ENCODE results near the gene SLC25A24.

SLC25A24 gene

DNA sequence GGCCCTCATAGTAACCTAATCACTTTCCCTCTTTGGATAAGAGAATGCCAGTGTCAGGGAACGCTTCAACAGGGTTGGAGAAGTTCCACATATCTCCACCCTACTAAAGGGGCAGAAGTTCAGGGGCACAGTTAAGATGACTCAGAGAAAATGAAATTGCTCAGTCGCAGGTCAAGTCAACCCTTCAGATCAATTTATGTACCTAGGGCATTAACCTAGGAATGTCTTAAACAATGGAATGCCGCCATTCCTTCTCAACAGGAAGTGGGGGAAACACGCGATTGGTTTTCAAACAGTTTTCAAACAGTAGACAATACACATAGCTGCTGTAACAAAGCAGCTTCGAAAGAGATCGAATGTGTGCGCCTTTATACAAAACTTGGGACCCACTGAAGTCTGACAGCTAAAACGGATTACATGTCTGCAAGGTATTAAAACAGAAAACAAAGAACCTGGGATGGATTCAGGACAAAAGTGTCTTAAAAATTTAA is 897 bp downstream of the SLC25A24 start:
- TF ChIP-seq, protein P1, sequence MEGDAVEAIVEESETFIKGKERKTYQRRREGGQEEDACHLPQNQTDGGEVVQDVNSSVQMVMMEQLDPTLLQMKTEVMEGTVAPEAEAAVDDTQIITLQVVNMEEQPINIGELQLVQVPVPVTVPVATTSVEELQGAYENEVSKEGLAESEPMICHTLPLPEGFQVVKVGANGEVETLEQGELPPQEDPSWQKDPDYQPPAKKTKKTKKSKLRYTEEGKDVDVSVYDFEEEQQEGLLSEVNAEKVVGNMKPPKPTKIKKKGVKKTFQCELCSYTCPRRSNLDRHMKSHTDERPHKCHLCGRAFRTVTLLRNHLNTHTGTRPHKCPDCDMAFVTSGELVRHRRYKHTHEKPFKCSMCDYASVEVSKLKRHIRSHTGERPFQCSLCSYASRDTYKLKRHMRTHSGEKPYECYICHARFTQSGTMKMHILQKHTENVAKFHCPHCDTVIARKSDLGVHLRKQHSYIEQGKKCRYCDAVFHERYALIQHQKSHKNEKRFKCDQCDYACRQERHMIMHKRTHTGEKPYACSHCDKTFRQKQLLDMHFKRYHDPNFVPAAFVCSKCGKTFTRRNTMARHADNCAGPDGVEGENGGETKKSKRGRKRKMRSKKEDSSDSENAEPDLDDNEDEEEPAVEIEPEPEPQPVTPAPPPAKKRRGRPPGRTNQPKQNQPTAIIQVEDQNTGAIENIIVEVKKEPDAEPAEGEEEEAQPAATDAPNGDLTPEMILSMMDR (IDR thresholded peaks at IDR 0.05; ENCODE audit: extremely low read depth, insufficient read depth, missing control alignments), result no peak
- in situ Hi-C loops (cut with MboI; ENCODE audit: low pct_unique_long_range_greater_than_20kb, low sequenced_read_pairs, unreplicated experiment), result no loop called here
- no peak for DNase-seq (ENCODE audit: low spot score)

DNA sequence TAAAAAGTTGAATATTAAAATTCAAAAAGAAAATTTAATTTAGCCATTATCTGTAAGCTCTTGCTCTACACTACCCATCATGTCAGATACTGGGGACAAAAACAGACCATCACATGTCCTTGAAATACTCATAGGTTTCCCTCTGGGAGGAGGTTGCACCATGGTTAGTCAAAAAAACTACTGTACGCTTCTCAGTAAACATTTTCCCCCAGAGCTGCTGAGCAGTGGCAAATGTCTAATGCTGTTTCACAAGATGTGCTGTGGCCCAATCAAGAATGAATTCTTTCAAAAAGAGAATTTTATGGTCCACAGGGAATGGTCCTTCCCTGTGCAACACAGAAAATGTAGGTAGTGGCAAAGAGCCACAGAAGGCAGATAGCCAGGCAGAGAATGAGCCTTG is 6.1 kb downstream of the SLC25A24 start:
- no peak for DNase-seq (ENCODE audit: low spot score)
- TF ChIP-seq, protein P1 (IDR thresholded peaks at IDR 0.05; ENCODE audit: extremely low read depth, insufficient read depth, missing control alignments), result no peak
- in situ Hi-C loops (cut with MboI; ENCODE audit: low pct_unique_long_range_greater_than_20kb, low sequenced_read_pairs, unreplicated experiment), result no loop called here

DNA sequence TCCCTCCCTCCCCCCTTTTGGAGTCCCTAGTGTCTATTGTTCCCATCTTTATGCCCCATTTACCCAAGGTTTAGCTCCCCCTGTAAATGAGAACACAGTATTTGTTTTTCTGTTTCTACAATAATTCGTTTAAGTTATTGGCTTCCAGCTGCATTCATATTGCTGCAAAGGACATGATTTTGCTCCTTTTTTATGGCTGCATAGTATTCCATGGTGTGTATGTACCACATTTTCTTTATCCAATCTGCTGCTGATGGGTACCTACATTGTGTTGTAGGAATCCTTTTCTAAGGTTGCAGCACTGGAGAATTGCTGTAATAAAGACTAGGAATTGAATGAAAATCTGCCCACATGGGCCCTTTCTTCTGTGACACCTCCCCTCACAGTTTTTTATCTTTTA is 6.8 kb downstream of the SLC25A24 start:
- TF ChIP-seq, protein P1 (IDR thresholded peaks at IDR 0.05; ENCODE audit: extremely low read depth, insufficient read depth, missing control alignments), result no peak
- in situ Hi-C loops (cut with MboI; ENCODE audit: low pct_unique_long_range_greater_than_20kb, low sequenced_read_pairs, unreplicated experiment), result no loop called here
- DNase-seq (ENCODE audit: low spot score), result no peak

DNA sequence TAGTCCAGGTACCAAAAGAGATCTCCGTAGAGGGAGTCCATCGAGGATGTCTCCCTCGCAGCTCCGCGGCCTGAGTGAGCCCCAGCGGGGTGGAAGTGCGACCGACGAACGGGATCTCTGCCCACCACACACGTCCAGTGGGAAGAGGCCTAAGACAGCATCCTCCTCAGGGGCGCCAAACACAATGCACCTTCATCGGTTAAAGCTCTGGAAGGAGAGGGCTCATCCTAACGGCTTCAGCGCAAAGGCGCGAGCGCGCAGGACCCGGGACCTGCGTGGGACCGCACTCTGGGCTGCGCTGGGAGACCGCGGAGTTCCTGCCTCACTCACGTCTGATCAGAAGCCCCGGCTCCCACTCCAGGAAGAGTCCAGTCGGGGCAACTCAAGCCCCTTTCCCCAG is 7.6 kb downstream of the SLC25A24 start:
- in situ Hi-C loops (cut with MboI; ENCODE audit: low pct_unique_long_range_greater_than_20kb, low sequenced_read_pairs, unreplicated experiment), result no loop called here
- DNase-seq (ENCODE audit: low spot score), result no peak
- TF ChIP-seq, protein P1 (IDR thresholded peaks at IDR 0.05; ENCODE audit: extremely low read depth, insufficient read depth, missing control alignments), result no peak

DNA sequence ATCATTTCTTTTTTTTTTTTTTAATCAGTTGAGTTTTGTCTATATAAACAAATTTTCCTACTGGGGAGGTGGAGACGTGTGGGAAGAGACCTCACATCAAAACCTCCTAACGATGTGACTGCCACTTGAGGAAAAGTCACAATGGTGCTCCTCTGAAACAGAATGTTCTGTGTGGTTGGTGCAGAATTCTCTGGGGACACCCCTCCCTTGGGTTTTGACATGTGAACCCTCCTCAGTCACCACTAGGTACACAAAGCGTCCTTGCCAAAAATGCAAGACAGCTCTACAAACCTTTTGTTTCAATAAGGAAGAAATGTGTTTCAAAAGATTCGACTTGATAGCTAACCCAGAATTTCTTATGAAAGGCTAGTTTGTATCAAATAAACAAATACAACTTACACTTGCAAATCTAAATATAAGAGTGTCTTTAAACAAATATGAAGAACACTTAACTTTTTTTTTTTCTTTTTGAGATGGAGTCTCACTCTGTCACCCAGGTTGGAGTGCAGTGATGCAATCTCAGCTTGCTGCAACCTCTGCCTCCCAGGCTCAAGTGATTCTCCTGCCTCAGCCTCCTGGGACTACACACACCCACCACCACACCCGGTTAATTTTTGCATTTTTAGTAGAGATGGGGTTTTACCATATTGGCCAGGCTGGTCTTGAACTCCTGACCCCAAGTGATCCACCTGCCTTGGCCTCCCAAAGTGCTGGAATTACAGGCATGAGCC is 9.3 kb downstream of the SLC25A24 start:
- in situ Hi-C loops (cut with MboI; ENCODE audit: low pct_unique_long_range_greater_than_20kb, low sequenced_read_pairs, unreplicated experiment), result no loop called here
- TF ChIP-seq, protein P1 (IDR thresholded peaks at IDR 0.05; ENCODE audit: extremely low read depth, insufficient read depth, missing control alignments), result no peak
- no peak for DNase-seq (ENCODE audit: low spot score)

DNA sequence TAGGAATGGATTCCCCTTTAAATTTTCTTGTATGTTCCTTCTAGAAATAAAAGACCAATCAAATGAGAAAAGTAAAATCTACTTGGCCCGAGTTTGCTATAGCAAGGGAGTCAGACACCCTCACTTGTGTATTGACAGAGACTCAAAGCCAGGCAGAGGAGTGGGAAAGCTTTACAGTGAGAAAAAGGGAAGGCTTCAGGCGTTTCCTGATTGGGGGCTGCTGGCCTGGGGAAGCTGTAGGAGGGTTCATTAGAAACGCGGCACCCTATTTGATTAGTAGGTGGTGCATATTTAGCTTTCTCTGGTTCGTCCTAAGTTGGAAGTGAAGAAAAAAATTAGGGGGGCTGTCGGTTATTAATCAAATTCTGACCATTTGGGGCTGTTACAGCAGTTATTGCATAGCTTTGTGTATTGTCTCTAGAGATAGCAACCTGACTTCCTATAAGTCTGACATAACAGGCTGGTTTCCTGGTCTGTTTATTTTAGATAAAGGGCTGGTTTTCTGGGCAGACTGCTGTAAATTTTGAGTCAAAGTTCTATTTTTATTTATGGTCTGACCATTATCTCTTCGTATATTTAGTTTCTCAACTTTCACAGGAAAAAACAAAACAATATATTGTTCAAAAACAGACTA is 10.0 kb downstream of the SLC25A24 start:
- TF ChIP-seq, protein P1 (IDR thresholded peaks at IDR 0.05; ENCODE audit: extremely low read depth, insufficient read depth, missing control alignments), result no peak
- in situ Hi-C loops (cut with MboI; ENCODE audit: low pct_unique_long_range_greater_than_20kb, low sequenced_read_pairs, unreplicated experiment), result no loop called here
- no peak for DNase-seq (ENCODE audit: low spot score)

Data from GM13977 (cell line).